Measurements from ENCODE around the gene WDR59.
"Not testable (repeated sequence)": the region's sequence is repeated elsewhere in the genome, so short reads cannot be mapped to it uniquely, and the experiment has no call there.

WDR59 gene

GRCh38 chr16:74846714-74847113 is 138.2 kb downstream of the WDR59 start:
- no peak for DNase-seq

GRCh38 chr16:74844041-74844980 is 140.6 kb downstream of the WDR59 start:
- no peak for DNase-seq

- DNase-seq, result not testable (repeated sequence)
Observed at GRCh38 chr16:74843381-74844035, 141.4 kb downstream of the WDR59 start.

GRCh38 chr16:74842413-74842812 is 142.5 kb downstream of the WDR59 start:
- DNase-seq, result no peak

- no peak for DNase-seq
Observed at GRCh38 chr16:74841904-74842303, 143.0 kb downstream of the WDR59 start.

GRCh38 chr16:74841469-74841868 is 143.5 kb downstream of the WDR59 start:
- DNase-seq, result no peak

- no peak for DNase-seq
Observed at GRCh38 chr16:74837056-74837455, 147.9 kb downstream of the WDR59 start.

- DNase-seq, result no peak
Observed at GRCh38 chr16:74836111-74836671, 148.7 kb downstream of the WDR59 start.

GRCh38 chr16:74832228-74832627 is 152.7 kb downstream of the WDR59 start:
- no peak for DNase-seq

- DNase-seq, result no peak
Observed at GRCh38 chr16:74831467-74831866, 153.5 kb downstream of the WDR59 start.

- no peak for DNase-seq
Observed at GRCh38 chr16:74830648-74831047, 154.3 kb downstream of the WDR59 start.

- no peak for DNase-seq
Observed at GRCh38 chr16:74829637-74830036, 155.3 kb downstream of the WDR59 start.

GRCh38 chr16:74825941-74826340 is 159.0 kb downstream of the WDR59 start:
- DNase-seq, result no peak

- no peak for DNase-seq
Observed at GRCh38 chr16:74825016-74825415, 159.9 kb downstream of the WDR59 start.

All from NCI-H2029 (cell line).